Uterus (tissue), 4 donors: Measurements from ENCODE around the gene ERI3. TPM values are rescaled to one million over a fixed set of nuclear protein-coding genes. Genes with fewer than 3 reads are reported as not detected.

Experiments
- DNase-seq, 2 donors: peaks; one replicate each; pipeline ENCODE4 v3.0.0-alpha.2; 2019 to 2020
- H3K27ac ChIP-seq, 2 donors: fragments of 200-600 bp; sonication (generic); 1 replicate in 1 of 2; 2 replicates in 1 of 2; pipeline ENCODE4 v1.5.1; 2016 to 2018
- H3K27me3 ChIP-seq, 2 donors: fragments of 200-600 bp; sonication (generic); one replicate each; pipeline ENCODE4 v1.5.1; 2018 to 2019; ENCODE audit warnings: control low read depth in 1 of 2
- H3K36me3 ChIP-seq, 2 donors: fragments of 200-600 bp; sonication (generic); one replicate each; pipeline ENCODE4 v1.5.1; 2019; ENCODE audit warnings: control low read depth in 1 of 2
- H3K4me1 ChIP-seq, 2 donors: fragments of 200-600 bp; sonication (generic); one replicate each; pipeline ENCODE4 v1.5.1; 2018 to 2019; ENCODE audit warnings: control low read depth in 1 of 2
- H3K4me3 ChIP-seq, 2 donors: fragments of 200-600 bp; sonication (generic); 1 replicate in 1 of 2; 2 replicates in 1 of 2; pipeline ENCODE4 v1.5.1; 2018 to 2019; ENCODE audit warnings: mild to moderate bottlenecking in 1 of 2
- H3K9me3 ChIP-seq, 2 donors: fragments of 200-600 bp; sonication (generic); one replicate each; pipeline ENCODE4 v1.5.1; 2019; ENCODE audit warnings: control low read depth in 1 of 2
- CTCF ChIP-seq, 4 experiments: fragments of 200-600 bp in 2 of 4; fragments of 450-650 bp in 2 of 4; sonication (generic) in 2 of 4; IDR thresholded peaks; one replicate each; pipeline ENCODE4 v1.5.1; 2016 to 2019; ENCODE audit warnings: antibody characterized with exemption in 4 of 4, mild to moderate bottlenecking in 2 of 4, moderate library complexity in 1 of 4
- POLR2A ChIP-seq, 2 donors: fragments of 450-650 bp; IDR thresholded peaks; one replicate each; pipeline ENCODE4 v1.6.1; 2016; ENCODE audit warnings: antibody characterized with exemption in 2 of 2, mild to moderate bottlenecking in 1 of 2, moderate library complexity in 1 of 2
- intact Hi-C: fragments of 100-400 bp; cut with DNase I; formaldehyde crosslinking; loops from one replicate; pipeline ENCODE4 v1.15.1; 2023; ENCODE audit warnings: low total_unique reads
- total RNA-seq, 4 donors: library from RNA; depleted of rRNA in 3 of 4; stranded (reverse); fragments of >200 nt in 3 of 4; gene quantifications; one replicate each; pipeline versions ENCODE4 v1.1.0 to v1.2.4, GENCODE V29; 2014 to 2023
- donor health status: DM: yes; HTN: yes; CAD: no.

Gene ERI3
- total RNA-seq, 4 donors from 2014 or later, result 9.5 to 58.2 (median 45.6) TPM

- no peak for TF ChIP-seq POLR2A (IDR thresholded peaks at IDR 0.05)
- no peak for TF ChIP-seq CTCF (IDR thresholded peaks at IDR 0.05)
- no peak for DNase-seq
- peaks cover 7 to 20% of the 10 kb centered on the region in 2 donors for H3K4me1 ChIP-seq
- H3K9me3 ChIP-seq, result no peaks in the 10 kb centered on the region
- H3K36me3 ChIP-seq, result no peaks in the 10 kb centered on the region
- intact Hi-C loops, result no loop called here
- H3K27me3 ChIP-seq, result no peaks in the 10 kb centered on the region
- H3K4me3 ChIP-seq, result no peak overlapping the region
- no peak overlapping the region for H3K27ac ChIP-seq
Measured at GRCh38 chr1:44235808-44236207, 119.2 kb downstream of the ERI3 start.

- Histone ChIP-seq H3K4me3 (no peak overlapping the region), H3K27me3 (no peaks in the 10 kb centered on the region), H3K27ac (no peak overlapping the region), H3K4me1 (peaks cover 7% of the 10 kb centered on the region in 2 donors), H3K9me3 (no peaks in the 10 kb centered on the region), H3K36me3 (no peaks in the 10 kb centered on the region)
- intact Hi-C loops, result no loop called here
- no peak for DNase-seq
- TF ChIP-seq POLR2A (IDR thresholded peaks at IDR 0.05), result no peak
- no peak for TF ChIP-seq CTCF (IDR thresholded peaks at IDR 0.05)
Measured at GRCh38 chr1:44233593-44233992, 121.5 kb downstream of the ERI3 start.

GRCh38 chr1:44230796-44231195 lies 124.3 kb downstream of the ERI3 start:
- Histone ChIP-seq H3K4me3 (no peak overlapping the region), H3K4me1 (no peaks in the 10 kb centered on the region), H3K36me3 (no peaks in the 10 kb centered on the region), H3K27me3 (no peaks in the 10 kb centered on the region), H3K9me3 (no peaks in the 10 kb centered on the region), H3K27ac (no peak overlapping the region)
- DNase-seq, result no peak
- TF ChIP-seq POLR2A (IDR thresholded peaks at IDR 0.05) (no peak), CTCF (IDR thresholded peaks at IDR 0.05) (no peak)
- intact Hi-C loops, result no loop called here

GRCh38 chr1:44229435-44230167 lies 125.5 kb downstream of the ERI3 start:
- DNase-seq, result no peak
- no peaks in the 10 kb centered on the region for H3K9me3 ChIP-seq
- no peaks in the 10 kb centered on the region for H3K36me3 ChIP-seq
- no peaks in the 10 kb centered on the region for H3K4me1 ChIP-seq
- H3K4me3 ChIP-seq, result no peak overlapping the region
- no peaks in the 10 kb centered on the region for H3K27me3 ChIP-seq
- no peak overlapping the region for H3K27ac ChIP-seq
- intact Hi-C loops, result no loop called here
- no peak for TF ChIP-seq CTCF (IDR thresholded peaks at IDR 0.05)
- no peak for TF ChIP-seq POLR2A (IDR thresholded peaks at IDR 0.05)

DNA sequence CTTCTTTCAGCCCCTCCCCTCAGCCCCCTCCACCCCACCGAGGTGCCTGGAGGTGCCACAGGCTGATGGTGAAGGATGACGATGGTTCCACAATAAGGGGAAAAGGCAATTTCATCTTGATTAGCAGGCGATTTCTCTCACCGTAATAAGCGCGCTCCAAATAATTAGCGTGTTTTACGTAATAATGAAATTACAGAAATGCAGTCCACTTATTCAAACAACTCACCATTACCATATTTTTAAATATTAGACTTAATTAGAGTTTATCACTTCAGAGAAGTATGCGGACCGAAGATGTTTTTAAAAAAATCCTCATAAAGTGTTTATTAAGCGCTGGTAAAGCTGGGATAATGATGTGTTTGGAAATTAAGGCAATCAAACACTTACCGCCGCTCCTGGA lies 126.8 kb downstream of the ERI3 start:
- no peak for DNase-seq
- TF ChIP-seq POLR2A (IDR thresholded peaks at IDR 0.05) (no peak), CTCF (IDR thresholded peaks at IDR 0.05) (no peak)
- Histone ChIP-seq H3K4me1 (no peaks in the 10 kb centered on the region), H3K36me3 (no peaks in the 10 kb centered on the region), H3K27me3 (no peaks in the 10 kb centered on the region), H3K4me3 (no peak overlapping the region), H3K27ac (no peak overlapping the region), H3K9me3 (no peaks in the 10 kb centered on the region)
- intact Hi-C loops, result no loop called here
